ENCODE measurements around the gene PEAK1. TPM values are rescaled to one million over a fixed set of nuclear protein-coding genes. Genes with fewer than 3 reads are reported as not detected.

The PEAK1 gene
- total RNA-seq, 1 donor from 2014 or later: 34.2 TPM

DNA sequence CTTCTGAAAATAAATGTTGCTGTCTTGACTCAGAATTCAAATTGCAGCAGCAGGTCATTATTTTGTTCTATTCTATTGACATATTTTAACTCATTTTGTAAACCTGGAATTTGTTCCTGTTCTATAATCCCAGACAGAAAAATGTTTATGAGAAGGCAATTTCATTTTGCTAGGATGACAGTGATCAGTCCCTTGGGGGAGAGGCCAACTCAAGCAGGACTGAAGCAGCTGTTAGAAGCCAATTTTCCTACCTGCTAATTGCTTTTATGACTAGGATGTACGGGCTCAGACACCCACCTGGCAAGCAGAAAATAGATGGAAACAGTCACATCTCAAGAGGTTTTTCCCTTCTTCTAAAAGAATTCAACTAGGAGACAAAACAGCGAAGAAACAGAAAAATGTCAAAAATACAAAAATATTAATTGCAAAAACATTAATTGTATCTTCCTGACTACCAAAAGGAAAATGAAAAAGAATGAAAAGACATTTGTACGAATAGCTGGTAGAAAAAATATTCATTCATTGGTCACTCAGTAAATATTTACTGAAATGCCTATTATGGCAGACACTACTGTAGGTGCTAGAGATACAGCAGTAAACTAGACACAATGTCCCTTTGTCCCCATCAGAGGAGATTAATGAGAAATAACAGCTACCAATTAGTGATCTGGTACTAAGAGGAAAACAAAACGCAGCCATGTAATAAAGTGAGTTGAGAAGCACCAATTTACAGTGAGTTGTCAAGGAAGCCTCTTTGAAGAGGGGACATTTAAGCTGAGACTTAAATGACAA lies 73.5 kb downstream of the PEAK1 start:
- TF ChIP-seq, protein P1, sequence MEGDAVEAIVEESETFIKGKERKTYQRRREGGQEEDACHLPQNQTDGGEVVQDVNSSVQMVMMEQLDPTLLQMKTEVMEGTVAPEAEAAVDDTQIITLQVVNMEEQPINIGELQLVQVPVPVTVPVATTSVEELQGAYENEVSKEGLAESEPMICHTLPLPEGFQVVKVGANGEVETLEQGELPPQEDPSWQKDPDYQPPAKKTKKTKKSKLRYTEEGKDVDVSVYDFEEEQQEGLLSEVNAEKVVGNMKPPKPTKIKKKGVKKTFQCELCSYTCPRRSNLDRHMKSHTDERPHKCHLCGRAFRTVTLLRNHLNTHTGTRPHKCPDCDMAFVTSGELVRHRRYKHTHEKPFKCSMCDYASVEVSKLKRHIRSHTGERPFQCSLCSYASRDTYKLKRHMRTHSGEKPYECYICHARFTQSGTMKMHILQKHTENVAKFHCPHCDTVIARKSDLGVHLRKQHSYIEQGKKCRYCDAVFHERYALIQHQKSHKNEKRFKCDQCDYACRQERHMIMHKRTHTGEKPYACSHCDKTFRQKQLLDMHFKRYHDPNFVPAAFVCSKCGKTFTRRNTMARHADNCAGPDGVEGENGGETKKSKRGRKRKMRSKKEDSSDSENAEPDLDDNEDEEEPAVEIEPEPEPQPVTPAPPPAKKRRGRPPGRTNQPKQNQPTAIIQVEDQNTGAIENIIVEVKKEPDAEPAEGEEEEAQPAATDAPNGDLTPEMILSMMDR (IDR thresholded peaks at IDR 0.05): no peak
- no peak for ATAC-seq (ENCODE audit: low read depth)

DNA sequence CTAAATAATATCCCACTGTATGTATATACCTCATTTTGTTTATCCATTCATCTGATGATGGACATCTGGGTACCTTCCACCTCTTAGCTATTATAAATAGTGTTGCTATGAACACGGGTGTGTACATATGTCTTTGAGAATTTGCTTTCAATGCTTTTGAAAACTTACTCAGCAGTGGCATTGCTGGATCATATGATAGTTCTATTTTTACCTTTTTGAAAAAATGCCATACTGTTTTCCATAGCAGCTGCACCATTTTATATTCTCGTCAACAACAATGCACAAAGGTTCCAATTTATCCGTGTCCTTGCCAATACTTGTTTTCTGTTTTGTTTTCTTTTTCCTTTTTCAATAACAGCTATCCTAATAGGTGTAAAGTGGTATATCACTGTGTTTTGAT lies 77.1 kb downstream of the PEAK1 start:
- ChIA-PET POLR2A (no interaction called here), CTCF (no interaction called here)
- peaks cover 4% of the 10 kb centered on the region for H3K4me1 Mint-ChIP-seq
- no peaks in the 10 kb centered on the region for H3K27me3 Mint-ChIP-seq
- TF ChIP-seq, protein P1 (IDR thresholded peaks at IDR 0.05): no peak
- no peak overlapping the region for H3K27ac Mint-ChIP-seq
- peaks cover 33% of the 10 kb centered on the region for H3K36me3 Mint-ChIP-seq (ENCODE audit: low read depth)
- intact Hi-C loops (cut with micrococcal nuclease): no loop called here
- H3K9me3 Mint-ChIP-seq: peaks cover 5% of the 10 kb centered on the region
- H3K4me3 Mint-ChIP-seq: no peak overlapping the region
- ATAC-seq (ENCODE audit: low read depth) (no peak), DNase-seq (no peak)

More for the DNA sequence above, 73.5 kb downstream of the PEAK1 start:
- intact Hi-C loops (cut with micrococcal nuclease): no loop called here
- no peak overlapping the region for H3K4me3 Mint-ChIP-seq
- CTCF ChIA-PET: interaction anchor here (0.6 kb wide), 1 partner anchor 71 kb away, joined by 3 read pairs; no protein-coding TSS in a partner anchor
- H3K4me1 Mint-ChIP-seq: peaks cover 4% of the 10 kb centered on the region
- POLR2A ChIA-PET: no interaction called here
- no peak for DNase-seq
- H3K27me3 Mint-ChIP-seq: no peaks in the 10 kb centered on the region
- peaks cover 32% of the 10 kb centered on the region for H3K36me3 Mint-ChIP-seq (ENCODE audit: low read depth)
- peaks cover 4% of the 10 kb centered on the region for H3K9me3 Mint-ChIP-seq
- no peak overlapping the region for H3K27ac Mint-ChIP-seq

DNA sequence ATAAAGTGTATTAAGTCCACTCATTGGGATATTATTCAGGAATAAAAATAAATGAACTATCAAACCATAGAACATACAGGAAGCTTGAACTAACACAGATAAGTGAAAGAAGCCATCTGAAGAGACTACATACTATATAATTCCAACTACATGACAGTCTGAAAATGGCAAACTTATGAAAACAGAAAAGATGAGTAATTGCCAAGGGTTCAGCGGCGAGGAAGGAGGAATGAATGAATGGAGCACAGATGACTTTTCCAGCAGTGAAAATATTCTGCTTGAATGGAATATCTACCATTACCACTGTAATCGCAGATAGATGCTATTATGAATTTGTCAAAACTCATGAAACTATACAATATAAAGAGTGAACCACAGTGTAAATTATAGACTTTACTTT lies 79.7 kb downstream of the PEAK1 start:
- peaks cover 5% of the 10 kb centered on the region for H3K9me3 Mint-ChIP-seq
- ChIA-PET POLR2A (no interaction called here), CTCF (no interaction called here)
- H3K36me3 Mint-ChIP-seq (ENCODE audit: low read depth): peaks cover 17% of the 10 kb centered on the region
- H3K27me3 Mint-ChIP-seq: no peaks in the 10 kb centered on the region
- intact Hi-C loops (cut with micrococcal nuclease): no loop called here
- DNase-seq (no peak), ATAC-seq (ENCODE audit: low read depth) (no peak)
- peaks cover 4% of the 10 kb centered on the region for H3K4me1 Mint-ChIP-seq
- TF ChIP-seq, protein P1 (IDR thresholded peaks at IDR 0.05): no peak
- H3K27ac Mint-ChIP-seq: no peak overlapping the region
- H3K4me3 Mint-ChIP-seq: no peak overlapping the region

DNA sequence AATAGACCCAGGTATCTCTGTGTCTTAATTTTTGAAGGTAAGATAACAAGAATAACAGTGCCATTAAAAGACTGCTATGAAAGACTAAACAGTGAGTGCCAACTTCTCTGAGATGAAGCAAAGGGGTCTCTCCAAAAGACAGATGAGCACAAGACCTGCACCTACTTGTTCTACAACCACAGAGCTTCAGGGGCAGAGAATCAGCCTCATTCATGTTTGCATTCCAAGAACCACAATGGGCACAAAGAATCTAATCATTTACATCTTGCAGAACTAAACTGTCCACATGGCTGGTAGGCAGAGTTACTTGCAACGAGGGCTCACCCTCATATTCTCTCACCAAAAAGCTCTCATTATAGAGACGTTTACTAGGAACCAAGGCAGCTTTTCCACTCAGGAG lies 83.9 kb downstream of the PEAK1 start:
- TF ChIP-seq, protein P1 (IDR thresholded peaks at IDR 0.05): no peak
- no peaks in the 10 kb centered on the region for H3K4me1 Mint-ChIP-seq
- ChIA-PET CTCF (no interaction called here), POLR2A (no interaction called here)
- no peaks in the 10 kb centered on the region for H3K27me3 Mint-ChIP-seq
- no peak overlapping the region for H3K27ac Mint-ChIP-seq
- peaks cover 5% of the 10 kb centered on the region for H3K36me3 Mint-ChIP-seq (ENCODE audit: low read depth)
- no peaks in the 10 kb centered on the region for H3K9me3 Mint-ChIP-seq
- DNase-seq (no peak), ATAC-seq (ENCODE audit: low read depth) (no peak)
- H3K4me3 Mint-ChIP-seq: no peak overlapping the region
- intact Hi-C loops (cut with micrococcal nuclease): no loop called here

DNA sequence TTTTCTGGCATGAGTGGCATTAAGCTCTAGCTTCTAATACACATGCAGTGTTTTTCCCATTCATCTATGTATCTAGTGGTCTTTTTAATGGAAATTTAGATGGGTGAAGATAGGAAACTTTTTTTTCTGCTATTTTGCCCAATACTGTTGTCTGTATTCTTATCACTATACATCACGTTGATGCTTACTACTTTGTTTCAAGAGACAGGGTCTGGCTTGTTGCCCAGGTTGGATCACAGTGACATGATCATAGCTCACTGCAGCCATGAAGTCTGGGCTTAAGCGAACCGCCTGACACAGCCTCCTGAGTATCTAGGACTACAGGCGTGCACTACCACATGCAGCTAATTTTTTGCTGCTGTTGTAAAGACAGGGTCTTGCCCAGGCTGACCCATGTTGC lies 84.6 kb downstream of the PEAK1 start:
- DNase-seq (no peak), ATAC-seq (ENCODE audit: low read depth) (no peak)
- no peak overlapping the region for H3K4me3 Mint-ChIP-seq
- ChIA-PET CTCF (no interaction called here), POLR2A (no interaction called here)
- no peaks in the 10 kb centered on the region for H3K9me3 Mint-ChIP-seq
- no peaks in the 10 kb centered on the region for H3K4me1 Mint-ChIP-seq
- H3K36me3 Mint-ChIP-seq (ENCODE audit: low read depth): peaks cover 3% of the 10 kb centered on the region
- intact Hi-C loops (cut with micrococcal nuclease): no loop called here
- no peaks in the 10 kb centered on the region for H3K27me3 Mint-ChIP-seq
- TF ChIP-seq, protein P1 (IDR thresholded peaks at IDR 0.05): no peak
- H3K27ac Mint-ChIP-seq: no peak overlapping the region
